NCI-H524 (cell line): ENCODE data around the gene NFE2L3.
"Not testable (repeated sequence)": the region's sequence is repeated elsewhere in the genome, so short reads cannot be mapped to it uniquely, and the experiment has no call there.

Source experiments
- DNase-seq, 2 experiments: peaks; one replicate each; lab custom pipeline; 2025; lab: John Stamatoyannopoulos, UW

Gene NFE2L3

DNA sequence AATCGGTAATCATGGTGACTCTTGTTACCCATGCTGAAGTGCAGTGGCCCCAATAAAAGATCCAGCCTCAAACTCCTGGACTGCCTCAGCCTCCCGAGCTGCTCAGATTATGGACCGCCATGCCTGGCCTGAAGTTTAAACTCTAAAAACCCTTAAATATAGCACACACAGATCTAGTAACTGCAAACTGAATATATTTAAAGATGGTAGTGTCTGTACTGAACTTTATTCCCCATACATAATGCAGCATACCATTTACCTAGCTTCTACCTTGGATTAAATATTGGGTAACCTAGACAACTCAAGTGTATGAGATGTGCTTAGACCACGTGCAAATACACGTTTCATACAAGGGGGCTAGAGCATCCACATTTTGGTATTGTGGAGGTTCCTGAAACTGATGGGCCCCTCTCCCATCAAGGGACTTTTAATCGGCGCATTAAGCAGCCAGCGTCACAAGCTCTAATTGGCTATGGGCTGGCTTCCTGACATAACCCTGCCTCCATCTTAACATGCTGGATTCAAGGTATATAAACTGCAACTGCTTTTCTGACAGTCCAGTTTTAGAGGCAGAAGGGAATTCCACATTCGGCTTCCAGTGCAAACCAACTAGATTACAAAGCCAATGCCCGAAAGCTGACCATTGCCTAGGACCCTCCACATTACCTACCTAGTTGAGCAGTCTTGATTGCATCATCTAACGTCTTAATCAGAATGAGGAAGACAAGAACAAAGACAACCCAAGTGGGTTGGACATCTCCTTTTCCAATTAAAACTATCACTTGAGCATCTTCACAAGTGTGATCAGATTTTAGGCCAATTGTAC lies 35.6 kb downstream of the NFE2L3 start:
- peak in 1 of 2 experiments; percentile 45 for DNase-seq

DNA sequence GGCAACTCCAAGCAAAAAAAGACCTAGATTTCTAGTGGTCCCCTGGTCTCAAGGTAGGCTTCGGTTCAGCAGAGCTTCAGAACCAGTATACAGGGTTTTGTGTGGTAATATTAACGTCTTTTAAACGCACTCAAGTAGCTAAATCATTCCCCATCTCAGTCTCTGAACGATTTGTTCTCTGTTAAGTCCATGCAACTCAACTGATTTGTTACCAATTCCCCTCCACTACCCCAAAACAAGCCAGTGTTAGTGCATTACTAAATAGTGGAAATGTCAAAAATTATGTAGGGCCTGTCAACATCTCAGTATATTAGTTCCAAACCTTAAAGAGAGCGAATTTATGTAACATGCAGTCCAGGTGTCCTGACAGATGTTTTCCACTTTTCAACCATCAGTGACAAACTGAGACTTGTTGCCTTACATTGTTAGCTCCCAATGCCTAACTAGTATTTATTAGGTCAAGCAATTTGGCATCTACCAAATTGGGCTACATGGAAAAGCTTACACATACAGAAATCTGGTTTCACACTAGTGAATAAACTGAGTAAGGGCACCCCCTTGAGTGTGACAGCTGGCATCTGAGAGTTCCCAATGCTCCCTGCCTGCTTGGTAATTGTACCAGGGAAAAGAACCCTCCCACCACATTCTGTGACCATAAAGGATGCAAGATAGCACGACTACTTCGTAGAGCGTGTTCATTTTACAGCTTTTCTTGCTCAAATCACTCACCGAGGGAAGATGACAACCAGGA lies 36.4 kb downstream of the NFE2L3 start:
- peak in 1 of 2 experiments; percentile 49 for DNase-seq

DNA sequence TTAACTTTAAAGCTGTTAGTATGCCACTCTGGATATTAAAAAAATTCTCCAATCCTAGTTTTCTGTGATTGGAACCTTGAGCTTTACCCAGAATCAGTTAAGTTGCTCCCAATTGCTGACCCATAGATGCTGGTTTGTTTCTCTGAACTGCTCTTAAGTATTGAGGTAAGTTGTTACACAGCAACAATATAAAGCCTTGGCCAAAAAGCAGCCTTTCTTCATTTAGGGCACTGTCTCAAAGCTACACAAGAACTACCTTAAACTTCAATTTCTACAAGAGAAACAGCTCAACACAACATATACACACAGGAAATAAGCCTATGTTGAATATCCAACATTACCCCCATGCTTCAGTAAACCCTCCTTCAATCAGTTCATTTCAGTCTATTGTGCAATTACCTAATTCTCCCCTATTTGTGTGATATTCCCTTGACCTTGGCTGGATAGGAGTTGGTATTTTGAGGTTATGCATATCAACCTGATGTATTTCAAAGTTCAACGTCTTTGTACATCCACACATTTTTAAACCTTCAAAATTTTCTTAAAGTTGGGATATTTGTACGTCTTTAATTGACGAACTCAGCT lies 37.1 kb downstream of the NFE2L3 start:
- DNase-seq = no peak

DNA sequence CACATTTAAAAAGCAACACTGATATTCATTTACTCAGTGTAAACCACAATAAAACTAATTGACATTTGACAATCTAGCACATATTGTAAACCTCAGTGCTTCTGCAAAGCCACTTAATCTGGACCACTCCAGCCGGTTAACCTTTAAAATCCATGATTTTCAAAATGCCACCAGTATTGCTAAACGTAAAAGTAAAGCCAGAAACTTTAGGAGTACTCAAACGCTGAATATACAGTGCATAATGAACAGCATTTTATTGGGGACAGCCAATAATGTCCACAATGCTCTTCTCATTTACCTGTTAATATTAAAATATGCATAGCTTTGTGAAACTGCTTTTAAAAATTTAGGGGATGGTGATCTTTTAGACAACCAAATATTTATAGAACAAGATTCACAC lies 37.7 kb downstream of the NFE2L3 start:
- no peak for DNase-seq

DNA sequence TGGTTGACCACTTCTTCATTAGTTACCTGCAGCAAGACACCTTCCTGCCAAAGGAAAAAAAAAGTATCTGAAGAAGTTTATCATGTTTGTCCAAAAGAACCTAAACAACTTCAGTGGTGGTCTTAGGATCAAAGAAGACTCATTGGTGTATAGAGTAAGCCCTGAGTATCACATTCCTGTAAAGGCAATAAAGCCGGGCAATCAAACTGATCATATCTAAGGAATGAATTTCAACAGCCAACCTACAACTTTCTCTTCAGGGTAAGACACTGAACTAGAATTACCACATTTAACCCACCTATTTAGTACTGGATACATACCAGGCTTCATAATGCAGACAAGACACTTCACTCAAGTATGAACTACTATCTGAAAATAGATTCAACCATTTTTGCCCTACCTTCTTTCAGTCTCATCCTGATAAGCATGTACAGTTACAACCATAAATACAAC lies 38.4 kb downstream of the NFE2L3 start:
- no peak for DNase-seq

DNA sequence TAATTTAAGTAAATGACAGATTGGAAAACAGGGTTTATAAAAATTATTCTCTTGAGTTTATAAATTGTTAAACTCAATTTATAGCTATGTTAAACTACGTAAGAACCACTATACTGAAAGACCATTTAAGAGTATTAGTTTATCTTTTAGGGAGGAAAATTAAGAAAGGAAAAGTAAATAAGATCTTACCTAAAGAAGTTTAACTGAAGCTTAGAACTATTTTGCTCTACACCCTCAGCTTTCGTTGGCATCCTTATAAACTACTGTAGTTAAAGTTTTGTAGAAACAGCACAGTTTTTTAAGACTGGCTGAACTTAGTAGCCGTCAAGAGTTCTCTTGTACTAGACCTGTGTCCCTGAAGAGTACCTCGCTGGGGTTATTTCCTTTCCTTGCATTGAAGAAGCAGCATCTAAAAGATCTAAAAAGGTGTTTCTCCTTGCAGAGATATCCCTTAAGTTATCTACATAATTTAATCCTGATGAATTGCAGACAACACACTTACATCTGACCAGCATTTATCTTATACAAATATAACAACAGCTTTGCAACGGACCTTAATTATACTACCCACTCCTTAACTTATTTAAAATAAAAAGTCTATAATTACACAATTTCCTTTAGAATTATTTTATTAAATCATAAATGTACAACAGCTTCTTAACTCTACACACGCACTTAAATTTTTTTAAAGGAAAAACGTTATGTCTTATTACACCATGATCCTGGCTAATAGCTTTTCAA lies 39.4 kb downstream of the NFE2L3 start:
- DNase-seq = no peak

DNA sequence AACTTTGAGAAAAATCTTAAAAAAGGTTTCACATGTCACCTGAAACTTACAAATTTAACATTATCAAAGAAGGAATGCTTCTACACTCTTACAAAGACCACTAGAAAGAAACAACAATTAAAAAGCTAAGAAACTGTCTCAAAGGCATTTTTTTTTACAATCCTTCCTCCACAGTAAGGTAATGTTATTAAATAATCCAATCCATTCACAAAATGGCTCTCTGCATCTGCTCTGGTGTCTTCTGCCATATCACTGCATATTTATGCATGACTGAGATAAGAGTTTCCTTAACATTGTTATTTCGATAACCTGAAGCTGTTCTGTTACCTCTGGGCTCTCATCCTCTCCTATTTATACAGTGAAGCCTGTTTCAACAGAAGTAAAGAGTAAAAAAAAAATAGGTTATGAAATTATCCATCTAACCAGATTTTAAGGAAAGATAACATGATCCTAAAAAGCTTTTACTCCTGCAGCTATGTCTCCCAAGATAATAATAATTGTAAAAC lies 40.0 kb downstream of the NFE2L3 start:
- no peak for DNase-seq

DNA sequence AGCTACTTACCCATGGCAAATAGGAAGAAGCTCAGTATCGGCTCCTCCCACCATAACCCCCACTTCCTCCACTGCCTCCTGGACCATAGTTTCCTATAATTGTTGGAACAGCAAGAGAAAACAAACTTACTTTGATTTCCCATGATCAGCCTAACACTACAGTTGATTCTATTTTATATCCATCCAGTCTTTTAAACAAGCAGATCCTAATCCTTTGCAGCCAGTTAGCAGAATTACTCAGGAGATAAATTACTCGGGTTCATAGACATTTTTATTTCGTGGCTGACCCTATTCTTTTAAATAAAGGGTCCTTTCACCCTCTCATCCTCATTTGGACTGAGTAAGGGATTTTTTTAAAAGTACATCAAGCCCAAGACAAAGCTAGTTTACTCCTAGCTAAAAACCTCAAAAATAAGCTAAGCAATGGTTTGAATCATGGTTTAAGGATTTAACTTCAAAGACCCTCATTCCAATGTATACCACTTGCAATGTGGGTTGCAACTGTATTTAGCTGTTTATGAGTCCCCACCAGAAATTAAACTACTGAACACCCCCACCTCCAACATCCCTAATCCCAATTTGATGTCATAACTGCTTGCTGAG lies 40.6 kb downstream of the NFE2L3 start:
- DNase-seq = no peak

DNA sequence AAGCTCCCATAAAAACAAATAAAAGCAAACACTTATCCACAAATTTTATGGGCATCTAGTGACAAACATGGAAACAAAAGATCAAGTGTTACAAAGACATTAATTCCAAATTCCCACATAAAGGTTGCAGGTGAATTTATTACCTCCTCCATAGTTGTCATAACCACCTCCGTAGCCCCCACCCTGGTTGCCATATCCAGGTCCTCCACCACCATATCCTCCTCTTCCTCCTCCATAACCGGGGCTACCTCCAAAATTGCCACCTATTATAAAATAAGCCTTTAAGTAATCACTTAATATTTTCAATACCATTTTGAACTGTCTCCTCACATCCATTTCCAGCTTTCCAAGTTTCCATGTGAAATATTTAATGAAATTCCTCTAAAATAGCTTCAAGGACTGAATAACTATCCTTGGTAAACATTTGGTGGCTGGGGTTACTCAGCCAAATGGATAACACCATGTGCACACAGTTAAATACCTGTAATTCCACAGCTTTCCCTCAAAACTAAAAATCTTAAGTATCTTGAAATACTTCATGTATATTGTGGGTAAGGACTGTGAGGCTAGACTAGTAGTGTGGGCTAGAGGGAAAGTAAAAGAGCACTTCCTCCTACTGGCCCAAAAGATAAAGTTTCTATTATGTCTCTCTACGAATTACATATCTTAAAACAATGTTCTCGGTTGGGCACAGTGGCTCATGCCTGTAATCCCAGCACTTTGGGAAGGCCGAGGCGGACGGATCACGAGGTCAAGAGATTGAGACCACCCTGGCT lies 41.6 kb downstream of the NFE2L3 start:
- DNase-seq = no peak

DNA sequence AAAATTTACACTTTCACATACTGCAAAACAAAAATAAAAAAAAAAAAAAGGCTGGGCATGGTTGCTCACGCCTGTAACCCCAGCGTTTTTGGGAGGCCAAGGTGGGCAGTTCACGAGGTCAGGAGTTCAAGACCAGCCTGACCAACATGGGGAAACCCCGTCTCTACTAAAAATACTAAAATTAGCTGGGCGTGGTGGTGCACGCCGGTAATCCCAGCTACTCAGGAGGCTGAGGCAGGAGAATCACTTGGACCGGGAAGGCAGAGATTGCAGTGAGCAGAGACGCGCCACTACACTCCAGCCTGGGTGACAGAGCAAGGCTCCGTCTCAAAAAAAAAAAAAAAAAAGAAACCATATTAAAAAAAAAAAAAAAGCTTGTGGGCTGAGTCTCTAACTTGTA lies 42.8 kb downstream of the NFE2L3 start:
- DNase-seq = not testable (repeated sequence)

DNA sequence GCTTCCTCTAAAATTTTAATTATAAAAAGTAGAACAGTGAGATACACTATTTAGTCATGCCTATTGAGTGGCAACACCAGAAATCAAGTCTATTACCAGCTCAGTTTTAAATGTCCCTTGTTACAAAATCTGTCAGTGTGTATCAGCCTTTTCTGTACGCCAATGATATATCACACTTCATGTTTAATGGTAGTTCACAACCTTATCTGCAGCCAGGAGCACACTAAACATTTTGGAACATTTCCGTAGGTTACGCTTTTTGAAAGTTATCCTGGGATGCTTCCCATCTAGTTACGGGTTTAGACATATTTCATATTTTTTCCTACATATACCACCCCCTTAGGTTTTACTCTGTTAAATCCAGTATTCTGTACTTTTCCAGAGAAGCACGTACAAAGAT lies 43.2 kb downstream of the NFE2L3 start:
- no peak for DNase-seq

DNA sequence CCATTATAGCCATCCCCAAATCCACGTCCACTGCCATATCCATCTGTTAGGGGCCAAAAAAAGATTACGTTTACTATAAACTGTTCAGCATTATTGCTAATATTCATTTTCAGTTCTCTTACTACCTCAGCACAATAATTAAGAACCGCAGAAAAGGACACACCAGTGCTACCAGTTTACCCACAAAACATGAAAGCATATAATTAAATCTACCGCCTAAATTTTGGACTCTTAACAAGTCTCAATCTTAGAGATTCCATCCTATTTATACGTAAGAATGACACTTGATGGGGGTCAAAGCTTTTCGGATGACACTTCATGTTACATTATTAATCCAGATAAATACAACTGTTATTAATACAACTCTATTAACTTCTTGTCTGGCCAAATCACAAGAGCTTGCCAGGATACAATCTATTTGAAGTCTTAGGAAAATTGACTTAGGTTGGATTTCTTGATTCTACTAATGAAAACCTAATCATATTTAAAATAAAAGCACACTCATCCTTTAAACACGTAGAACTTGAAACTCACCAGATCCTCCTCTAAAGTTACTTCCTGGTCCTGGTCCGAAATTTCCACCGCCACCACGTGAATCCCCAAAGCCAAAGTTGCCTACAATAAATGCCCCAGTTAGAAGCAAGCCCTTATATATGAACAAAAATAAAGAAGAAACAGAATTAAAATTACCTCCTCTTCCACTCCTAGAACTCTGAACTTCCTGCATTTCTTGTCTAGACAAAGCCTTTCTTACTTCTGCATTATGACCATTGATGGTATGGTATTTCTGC lies 44.1 kb downstream of the NFE2L3 start:
- DNase-seq = no peak

DNA sequence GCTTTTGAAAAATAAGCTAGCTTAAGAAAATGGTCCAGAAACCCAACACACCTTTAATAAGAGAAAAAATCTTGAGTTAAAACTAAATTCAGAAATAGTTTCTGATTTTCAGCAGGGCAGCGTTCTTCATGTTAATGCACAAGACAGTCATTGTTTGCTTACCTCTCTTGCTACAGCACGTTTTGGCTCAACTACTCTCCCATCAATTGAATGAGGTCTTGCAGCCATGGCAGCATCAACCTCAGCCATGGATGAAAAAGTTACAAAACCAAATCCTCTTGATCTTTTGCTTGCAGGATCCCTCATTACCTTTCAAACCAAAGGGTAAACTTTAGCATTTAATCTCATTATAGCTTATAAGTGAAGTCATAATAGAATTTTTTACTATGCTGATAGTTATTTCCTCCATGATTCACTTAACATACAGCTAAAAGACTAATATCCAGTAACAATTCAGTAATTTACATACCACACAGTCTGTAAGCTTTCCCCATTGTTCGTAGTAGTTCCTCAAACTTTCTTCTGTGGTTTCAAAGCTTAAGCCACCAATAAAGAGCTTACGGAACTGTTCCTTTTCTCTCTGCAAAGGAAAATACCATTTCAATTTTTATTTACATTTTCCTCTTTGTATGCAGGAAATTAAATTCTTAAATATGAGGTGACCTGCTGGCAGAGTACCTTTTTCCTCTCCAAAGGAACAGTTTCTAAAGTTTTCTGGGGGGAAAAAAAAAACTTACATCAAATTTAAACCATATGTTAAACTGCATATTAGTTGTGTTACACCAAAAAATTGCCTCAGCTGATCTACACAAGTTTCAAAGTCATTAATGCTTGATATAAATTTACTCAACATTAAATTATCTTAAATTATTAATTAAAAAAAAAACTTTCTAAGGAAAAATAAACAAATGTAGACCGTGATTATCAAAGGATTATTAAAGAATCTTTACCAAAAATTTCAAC lies 45.4 kb downstream of the NFE2L3 start:
- DNase-seq = no peak

DNA sequence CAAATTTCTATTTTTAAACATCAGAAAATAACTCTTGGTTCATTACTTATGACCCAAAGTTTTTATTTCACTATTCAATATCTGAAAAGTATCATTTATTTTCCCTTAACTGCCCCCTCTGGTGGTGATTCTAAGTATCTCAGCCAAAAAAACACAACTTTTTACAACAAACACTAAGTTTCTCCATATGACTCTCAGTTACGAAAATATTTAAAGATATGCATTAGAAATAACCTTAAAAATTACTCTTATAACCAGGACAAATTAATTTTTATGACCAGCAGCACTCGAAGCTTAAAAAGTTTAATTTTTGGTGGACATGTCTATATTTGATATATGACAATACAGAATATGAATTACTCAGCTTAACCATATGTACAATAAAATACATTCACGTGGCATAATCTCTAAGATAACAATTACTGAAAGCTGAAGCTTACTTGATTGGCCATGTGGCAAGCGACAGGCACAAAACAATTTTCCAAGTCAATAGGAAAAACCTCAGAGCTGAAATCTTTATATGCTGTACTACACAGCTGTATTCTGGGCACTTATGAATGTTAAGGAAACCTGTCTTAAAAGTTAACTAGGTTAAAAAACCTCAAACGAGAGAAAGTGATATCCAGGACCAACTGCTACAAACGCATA lies 46.3 kb downstream of the NFE2L3 start:
- peak in 1 of 2 experiments; percentile 41 for DNase-seq

DNA sequence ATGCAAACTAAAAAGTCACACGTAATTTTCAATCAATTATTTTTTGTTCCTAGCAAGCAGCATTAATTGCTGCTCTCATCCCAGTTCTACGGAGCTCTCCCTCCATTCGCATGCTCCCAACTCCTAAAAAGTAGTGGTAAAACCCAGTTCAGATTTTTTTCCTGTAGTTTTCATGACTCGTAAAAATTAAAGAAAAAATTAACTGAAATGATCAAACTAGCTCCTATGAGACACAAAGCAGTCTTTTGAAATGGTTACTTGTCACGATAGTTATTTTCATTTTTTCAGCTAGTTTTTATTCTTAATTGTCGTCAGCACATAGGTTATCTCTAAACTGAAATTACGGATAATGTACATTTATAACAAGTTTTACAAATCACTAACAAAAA lies 46.8 kb downstream of the NFE2L3 start:
- no peak for DNase-seq

DNA sequence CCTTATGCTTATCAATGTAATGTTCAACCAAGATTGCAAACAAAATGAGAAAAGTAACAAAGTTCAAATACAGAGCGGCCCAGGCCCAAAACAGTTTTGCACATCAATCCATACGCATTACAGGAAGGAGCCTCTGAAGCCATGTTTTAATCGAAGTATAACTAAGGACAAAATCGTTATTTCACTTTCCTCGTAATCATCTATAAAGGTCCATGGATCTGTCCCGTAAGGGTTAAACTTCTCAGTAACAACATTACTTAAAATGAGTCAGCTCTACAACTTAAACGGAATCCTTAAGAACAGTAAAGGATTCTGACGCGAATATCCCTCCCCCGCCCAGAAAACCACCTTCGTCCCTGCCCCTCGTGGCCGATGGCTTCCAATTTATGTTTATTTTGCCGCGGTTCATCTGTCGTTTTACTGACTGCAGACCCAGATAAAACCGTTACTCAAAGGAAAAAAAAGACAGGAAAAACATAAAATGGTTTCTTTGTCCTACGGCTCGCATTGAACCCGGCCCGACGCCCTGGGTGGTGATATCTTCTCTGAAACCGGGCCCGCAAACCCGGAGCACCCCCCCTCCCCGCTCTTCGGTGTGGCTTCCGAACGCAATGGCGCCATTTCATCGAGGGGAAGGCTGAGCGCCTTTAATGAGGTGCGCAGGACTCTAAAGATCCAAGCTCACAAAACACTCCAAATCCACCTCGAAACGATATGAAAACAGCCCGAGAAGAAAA lies 47.5 kb downstream of the NFE2L3 start:
- peak in 1 of 2 experiments; percentile 51 for DNase-seq

DNA sequence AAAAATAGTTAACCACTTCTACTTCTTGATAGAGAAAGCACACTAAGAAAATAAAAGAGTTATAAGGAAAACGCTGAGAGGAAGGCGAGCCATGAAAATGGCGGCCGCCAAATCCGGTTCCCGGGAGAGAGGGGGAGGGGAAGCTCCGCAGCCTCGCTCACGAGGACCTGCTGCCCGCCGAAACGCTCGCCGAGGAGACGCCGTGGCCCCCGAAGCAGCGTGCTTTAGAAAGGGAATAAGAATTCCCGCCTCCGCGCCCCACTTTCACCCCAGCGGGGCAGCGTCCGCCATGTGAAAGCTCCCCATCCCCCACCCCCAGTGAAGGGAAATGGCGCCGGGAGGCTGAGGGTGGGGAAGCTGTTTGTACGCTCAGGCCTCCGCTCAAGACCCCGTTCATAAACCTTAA lies 48.0 kb downstream of the NFE2L3 start:
- DNase-seq = peak; percentile 51 to 57
